GM21737 (cell line): ENCODE data around the gene BMP6.
A peak's percentile ranks its signal among the peaks of the same experiment; 100 is the strongest.
"Not testable (repeated sequence)": the region's sequence is repeated elsewhere in the genome, so short reads cannot be mapped to it uniquely, and the experiment has no call there.

Experiments used
- ATAC-seq: cut with Tn5 transposase; IDR thresholded peaks from one replicate; pipeline ENCODE4 v1.9.1; 2021; ENCODE audit warnings: mild to moderate bottlenecking, moderate library complexity; ENCODE audit not compliant: unreplicated experiment

Gene BMP6

DNA sequence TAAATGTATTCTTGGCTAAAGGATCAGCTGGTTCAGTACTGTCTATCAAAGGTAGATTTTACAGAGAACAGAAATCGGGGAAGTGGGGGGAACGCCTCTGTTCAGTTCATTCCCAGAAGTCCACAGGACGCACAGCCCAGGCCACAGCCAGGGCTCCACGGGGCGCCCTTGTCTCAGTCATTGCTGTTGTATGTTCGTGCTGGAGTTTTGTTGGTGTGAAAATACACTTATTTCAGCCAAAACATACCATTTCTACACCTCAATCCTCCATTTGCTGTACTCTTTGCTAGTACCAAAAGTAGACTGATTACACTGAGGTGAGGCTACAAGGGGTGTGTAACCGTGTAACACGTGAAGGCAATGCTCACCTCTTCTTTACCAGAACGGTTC lies 154.8 kb downstream of the BMP6 start:
- no peak for ATAC-seq

DNA sequence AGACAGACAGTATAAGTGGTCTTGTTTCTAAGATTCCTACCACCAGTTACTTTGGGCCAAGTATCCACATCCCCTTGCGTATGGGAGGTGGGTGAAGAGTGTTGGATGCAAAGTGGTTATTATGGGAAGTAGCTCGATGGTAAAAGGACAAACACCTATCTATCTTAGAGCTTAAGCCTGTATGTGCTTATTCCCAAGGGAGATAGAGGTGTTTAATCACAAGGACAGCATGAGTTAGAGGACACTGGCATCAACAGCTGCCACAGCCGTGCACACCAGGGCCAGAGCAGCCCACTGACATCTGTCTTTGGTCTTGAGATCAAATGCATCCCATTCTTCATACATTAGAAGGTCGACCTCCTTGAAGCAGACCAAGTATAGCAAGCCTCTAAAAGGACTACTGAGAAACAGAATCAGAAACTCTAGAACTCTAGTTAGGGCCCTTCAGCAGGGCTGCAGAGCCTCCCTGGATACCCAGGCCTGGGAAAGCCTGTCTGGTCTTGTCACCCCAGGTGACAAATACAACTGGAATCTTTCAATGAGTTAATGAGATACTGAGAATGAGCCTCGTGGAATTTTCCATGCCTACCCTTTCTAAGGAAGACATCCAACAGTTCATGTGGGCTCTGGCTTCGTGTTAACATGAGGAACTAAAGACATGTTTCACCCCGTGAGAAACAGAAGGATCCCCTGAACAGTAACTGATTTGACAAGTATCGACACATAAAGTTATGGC lies 156.0 kb downstream of the BMP6 start:
- no peak for ATAC-seq

- no peak for ATAC-seq
Measured at GRCh38 chr6:7882505-7883257, 156.8 kb downstream of the BMP6 start.

DNA sequence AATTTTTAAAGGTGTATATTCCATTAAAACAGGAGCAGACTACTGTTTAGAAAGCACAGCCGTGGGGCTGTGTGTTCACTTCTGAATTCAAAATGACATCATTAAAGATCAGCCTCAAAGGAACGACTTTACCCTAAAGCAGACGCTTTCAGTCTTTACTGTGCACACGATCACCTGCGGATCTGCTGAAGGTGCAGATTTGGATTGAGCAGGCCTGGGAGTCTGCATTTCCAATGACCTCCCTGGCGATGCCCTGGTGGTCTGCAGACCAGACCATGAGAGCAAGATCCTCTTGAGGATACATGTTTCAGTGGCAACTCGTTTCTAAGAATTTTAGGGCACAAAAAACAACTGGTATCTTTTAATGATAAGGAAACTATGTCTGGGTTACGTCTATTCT lies 157.5 kb downstream of the BMP6 start:
- no peak for ATAC-seq

DNA sequence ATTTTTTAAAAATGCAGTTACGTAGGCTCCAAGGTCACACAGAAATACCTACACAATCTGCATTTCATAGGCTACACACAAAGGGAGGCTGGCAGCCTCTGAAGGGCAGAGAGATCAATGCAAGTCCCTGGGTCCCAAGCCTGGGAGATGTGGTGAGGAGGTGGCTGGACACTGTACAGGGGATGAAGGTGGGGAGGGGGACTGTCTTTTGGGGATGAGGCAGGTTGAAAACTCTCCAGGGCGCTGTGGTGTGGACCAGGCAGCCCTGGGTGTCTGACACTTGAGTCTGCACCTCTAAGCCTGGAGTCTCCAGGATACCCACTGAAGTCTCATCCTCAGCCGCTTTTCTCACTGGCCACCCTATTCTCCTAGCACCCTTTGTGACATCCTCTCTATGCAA lies 160.2 kb downstream of the BMP6 start:
- no peak for ATAC-seq

DNA sequence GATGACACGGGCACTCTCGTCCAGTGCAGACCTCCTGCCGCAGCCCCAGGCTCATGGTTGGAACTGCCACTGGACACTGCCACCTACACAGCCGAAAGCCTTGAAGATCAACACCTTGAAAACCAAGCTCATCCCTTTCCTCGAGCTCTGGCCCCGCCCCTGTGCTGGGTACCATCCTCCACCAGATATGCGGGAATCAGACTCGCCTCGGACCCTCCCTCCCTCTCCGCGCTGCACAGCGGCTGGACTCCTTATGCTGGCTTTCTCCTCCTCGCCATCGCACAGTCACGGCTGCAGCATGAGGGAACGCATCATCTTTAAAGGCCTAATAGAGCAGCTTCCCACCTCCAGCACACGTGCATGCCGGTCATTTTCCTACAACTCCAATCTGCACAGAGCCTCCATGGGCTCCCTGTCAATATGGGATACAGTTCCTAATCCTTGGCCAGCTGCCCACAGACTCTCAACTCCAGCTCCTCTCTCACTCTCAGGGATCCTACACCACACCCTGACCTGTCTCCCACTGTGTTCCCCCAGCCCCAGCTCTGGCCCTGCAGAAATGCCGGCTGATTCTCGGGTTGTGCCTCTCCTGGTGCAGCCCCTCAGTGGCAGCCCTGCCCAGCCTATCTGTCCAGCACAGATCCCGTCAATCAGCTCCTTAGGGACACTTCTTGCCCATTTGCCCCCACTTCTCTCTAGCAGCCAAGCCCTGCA lies 161.5 kb downstream of the BMP6 start:
- ATAC-seq, result no peak

DNA sequence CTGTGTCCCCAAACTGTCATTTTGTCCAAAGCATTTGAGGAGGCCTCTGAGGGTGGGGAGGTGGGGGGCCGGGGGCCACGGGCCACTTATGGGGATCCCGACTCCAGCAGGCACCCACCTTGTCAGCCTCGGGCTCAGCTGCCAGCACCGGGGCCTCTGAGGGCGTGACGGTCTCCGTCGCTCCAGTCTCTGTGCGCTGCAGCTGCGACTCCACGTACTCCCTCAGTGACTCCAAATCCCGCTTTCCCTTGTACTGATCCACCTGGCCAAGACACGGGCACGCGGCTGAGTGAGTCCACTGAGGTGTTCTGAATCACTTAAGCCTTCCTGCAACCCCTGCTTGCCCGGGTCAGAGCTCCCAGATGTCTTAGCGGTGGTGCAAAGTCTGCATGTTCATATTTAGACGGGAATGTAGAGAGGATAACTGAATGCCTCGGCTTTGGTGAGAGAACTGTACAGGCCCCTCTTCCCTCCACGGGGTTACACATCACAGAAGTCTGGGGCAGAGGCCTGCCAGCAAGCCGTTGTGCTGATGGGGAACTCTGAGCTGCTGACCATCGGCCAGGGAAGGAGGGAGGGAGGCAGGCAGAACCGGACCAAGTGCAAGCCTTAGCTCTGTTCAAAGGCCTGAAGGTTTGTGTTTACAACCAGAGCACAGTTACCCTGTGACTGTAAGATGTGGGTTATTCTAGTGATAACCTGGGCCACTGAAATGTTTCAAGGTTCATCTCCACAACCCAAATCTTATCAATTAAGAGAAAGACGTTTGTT lies 162.9 kb downstream of the BMP6 start:
- no peak for ATAC-seq

DNA sequence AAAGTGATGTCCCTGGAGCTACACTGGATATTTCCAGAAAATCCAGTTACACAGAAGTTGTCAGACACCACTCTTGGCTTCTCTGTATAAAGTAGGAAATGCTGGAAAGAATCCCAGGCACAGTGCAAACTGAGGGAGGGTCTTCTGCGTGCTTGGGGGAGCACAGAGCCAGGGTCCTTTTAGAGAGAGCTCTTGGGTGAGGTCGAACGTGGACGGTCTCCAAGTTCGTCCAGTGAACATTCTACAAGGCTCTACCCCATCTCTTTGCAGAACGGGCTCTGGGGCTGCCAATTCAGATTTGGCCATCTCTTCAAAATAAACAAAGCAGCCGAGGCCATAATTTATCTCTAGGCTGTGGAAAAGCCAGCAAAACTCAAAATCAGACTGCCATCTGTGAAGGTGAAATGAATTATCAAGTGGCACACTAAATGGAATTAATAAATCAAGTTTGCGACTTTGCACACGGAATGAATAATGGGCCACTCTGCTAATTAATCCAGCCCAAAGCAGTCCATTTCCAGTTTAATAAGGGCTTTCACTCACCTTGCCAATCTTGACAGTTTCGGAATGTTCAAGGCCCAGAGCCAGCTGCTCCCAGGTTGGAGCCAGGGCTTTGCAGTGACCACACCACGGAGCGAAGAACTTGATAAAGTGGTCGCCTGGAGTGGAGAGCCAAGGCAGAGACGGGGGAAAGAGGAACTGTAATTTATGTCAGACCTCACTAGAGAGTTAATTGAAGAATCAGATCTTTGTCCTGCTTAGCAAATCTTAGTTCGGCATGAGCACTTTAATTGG lies 165.4 kb downstream of the BMP6 start:
- ATAC-seq, result no peak

GRCh38 chr6:7892367-7892766 lies 166.5 kb downstream of the BMP6 start:
- ATAC-seq, result not testable (repeated sequence)

GRCh38 chr6:7893342-7893741 lies 167.4 kb downstream of the BMP6 start:
- no peak for ATAC-seq

DNA sequence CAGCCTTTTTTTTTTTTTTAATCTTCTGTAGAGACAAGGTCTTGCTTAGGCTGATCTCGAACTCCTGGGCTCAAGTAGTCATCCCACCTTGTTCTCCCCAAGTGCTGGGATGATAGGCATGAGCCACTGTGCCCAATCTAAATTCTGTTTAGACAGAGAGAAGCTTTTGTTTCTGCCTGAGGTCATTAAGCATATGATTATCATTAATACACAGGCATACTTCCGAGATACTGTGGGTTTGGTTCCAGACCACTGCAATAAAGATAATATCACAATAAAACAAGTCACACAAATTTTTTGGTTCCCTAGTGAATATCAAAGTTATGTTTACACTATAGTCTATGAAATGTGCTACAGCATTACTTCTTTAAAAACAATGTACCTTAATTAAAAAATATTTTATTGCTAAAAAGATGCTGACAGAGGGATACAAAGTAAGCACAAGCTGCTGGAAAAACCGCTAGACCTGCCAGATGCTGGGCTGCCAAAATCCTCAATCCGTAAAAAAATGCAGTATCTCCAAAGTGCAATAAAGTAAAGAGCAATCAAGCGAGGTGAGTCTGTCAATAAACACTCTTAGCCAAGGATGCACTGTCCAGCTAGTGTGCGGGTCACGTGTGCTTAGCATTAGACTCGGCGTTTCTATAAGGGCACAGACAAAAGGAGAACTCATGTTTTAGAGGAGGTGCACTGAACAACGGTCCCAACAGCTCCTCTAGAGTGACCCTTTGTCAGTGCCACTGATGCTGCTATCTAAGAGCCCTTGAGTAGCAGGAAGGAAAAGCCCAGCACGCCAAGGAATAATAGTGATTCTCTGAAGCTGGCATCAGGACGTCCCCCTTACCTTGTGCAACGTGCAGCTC lies 168.6 kb downstream of the BMP6 start:
- no peak for ATAC-seq

DNA sequence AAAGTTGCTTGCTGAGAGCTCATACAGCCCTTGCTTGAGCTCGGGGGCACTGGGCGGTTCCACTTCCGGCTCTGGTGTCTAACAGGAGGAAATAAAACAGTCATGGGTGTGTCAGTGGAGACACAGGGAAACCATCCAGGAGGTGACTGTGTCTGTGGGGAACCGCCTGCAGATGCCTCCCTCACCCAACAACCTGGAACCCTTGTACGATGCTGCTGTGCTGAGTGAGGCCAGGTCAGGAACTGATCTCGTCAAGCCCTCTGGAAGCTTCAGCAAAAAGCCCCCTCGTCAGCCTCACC lies 169.2 kb downstream of the BMP6 start:
- ATAC-seq, result no peak

- ATAC-seq, result no peak
Measured at GRCh38 chr6:7896465-7896987, 170.6 kb downstream of the BMP6 start.

DNA sequence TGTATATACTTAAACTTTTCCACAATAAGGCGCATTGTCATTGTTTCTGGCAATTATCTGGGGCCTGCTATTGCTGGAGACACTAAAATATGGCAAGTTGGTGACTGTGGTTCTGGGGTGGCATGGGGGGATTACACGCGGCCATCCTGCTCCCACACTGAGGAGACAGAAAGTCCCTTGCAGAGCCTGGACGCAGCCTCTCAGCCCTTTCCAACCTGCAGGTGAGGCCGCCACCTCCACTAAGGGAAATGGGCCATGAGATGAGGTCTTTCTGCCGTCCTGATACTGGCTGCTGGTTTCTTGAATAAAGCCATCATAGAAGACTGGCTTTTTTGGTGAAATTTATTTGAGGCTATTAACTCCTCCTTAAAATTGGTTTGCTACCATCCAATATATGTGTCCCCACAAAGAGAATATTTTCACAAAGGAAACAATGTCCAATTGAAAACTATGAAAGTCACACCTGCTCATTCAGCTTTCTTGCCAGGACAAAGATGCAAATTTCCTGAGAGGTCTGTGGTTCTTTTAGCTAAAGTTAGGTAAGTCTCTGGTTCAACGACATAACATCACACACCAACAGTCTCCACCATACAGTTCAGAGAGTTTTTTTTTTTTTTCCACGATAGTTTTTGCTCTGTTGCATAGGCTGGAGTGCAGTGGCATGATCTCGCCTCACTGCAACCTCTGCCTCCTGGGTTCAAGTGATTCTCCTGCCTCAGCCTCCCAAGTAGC lies 171.7 kb downstream of the BMP6 start:
- ATAC-seq, result peak; percentile 48

DNA sequence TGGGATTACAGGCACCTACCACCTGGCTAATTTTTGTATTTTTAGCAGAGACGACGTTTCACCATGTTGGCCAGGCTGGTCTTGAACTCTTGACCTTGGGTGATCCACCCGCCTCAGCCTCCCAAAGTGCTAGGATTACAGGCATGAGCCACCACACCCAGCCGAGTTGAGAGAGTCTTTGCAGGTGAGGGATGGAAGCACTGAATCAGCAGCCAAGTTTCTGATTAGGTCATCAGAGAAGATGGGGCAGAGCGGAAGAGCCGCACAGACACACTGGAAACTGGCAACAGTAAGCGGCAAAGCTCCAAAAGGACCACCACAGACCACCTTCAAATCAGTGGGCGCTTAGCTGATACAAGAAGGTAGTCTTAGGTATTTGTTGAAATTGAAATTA lies 172.3 kb downstream of the BMP6 start:
- ATAC-seq, result not testable (repeated sequence)

GRCh38 chr6:7899101-7899888 lies 173.4 kb downstream of the BMP6 start:
- peak; percentile 38 for ATAC-seq

- ATAC-seq, result no peak
Measured at GRCh38 chr6:7899889-7900213, 174.0 kb downstream of the BMP6 start.

DNA sequence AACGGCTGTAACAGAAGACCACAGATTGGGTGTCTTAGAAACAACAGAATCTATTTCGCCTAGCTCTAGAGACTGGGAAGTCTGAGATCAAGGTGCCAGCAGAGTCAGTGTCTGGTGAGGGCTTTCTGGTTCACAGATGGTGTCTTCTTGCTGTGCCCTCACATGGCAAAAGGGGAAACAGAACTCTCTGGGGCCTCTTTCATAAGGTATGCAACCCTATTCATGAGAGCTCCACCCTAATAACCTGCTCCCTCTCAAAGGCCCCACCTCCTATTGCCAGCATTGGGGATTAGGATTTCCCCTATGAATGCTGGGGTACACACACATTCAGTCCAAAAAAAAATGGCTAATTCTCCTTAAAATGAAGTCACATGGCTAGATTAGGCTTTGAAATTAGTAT lies 174.7 kb downstream of the BMP6 start:
- no peak for ATAC-seq
